GM19035 (cell line): ENCODE measurements around the gene B4GALNT2.
A peak's percentile ranks its signal among the peaks of the same experiment; 100 is the strongest.

ENCODE experiments used
- ATAC-seq: cut with Tn5 transposase; IDR thresholded peaks from one replicate; pipeline ENCODE4 v1.9.1; 2021; ENCODE audit not compliant: unreplicated experiment

B4GALNT2 gene

DNA sequence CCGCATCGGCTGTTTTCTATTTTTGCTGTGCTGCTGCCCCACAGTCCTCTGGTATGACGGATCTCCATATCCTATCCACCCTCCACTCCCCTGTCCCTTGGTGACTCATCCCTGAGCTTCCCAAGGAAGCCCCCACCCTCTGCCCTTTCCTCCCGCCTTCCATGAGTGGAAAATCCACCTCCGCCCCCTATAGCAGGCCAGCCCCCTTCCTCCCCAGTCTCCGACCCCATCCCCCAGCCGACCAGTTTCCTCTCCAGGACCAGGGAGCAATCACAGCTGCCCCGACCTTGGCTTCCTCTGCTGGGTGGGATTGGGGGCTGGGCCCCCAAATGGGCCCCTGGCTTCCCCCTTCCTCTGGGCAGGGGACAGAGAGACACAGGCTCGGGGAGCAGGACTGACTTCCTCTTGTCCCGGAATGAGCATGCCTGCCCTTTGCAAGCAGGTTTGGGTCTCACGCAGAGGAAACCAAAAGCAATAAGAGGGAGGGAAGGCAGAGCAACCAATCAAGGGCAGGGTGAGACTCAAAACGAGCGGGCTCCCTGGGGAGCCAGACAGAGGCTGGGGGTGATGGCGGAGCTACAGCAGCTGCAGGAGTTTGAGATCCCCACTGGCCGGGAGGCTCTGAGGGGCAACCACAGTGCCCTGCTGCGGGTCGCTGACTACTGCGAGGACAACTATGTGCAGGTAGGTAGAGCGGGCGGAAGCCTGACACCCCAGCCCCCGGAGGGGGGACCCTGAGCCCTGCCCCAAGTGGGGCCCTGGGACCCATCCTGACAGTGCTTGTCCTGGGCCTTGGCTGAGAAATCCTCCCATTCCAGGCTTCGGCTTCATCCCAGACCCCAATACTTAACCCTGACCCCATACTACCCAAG, 77.8 kb downstream of the B4GALNT2 start, which contains the start of the genes ABI3 and GNGT2:
TSS of gene ABI3 (plus strand) at position 550 of the 872 bp plus-strand sequence. CDS start at position 568, 18 bp downstream.
TSS of gene GNGT2 (minus strand) at position 417 of the 872 bp plus-strand sequence. CDS start 3,152 bp downstream, outside the sequence.
- peak; percentile 82 for ATAC-seq

DNA sequence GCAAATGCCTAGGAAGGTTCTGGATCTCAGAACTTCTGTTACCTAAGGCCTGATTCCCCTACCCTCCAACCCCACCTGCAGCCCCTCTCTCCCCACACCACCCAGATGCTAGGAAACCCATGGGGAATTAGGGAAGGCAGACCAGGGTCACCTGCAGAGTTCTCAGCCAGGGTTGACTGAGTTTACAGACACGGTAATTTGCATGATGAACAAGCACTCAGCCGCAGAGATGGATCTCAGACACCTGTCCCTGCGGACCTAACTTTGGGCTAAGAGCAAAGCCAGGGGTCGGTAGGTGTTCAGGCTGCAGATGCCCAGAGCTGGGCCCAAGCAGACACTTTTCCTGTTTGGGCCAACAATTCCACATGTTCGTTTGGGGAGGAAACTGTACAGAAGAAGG, 80.8 kb downstream of the B4GALNT2 start:
- no peak for ATAC-seq

DNA sequence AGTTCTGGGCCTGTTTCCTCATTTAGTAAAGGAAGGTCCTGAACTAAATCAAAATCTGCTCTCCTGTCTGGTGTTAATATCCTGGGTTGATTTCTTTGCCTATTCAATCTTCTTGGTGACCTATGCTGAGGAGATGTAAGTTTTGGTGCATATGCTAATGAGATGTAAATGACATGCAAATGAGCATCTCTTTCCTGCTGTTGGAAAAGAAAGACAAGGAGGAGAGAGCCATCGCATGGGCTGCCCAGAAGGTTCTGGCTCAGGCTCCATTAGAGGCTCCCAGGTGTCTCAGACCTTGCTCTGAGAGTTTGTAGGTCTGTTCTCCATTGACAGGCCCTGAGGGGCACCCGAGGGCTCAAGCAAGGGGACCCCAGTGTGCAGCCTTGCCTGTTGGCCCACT, 81.3 kb downstream of the B4GALNT2 start:
- ATAC-seq: no peak

DNA sequence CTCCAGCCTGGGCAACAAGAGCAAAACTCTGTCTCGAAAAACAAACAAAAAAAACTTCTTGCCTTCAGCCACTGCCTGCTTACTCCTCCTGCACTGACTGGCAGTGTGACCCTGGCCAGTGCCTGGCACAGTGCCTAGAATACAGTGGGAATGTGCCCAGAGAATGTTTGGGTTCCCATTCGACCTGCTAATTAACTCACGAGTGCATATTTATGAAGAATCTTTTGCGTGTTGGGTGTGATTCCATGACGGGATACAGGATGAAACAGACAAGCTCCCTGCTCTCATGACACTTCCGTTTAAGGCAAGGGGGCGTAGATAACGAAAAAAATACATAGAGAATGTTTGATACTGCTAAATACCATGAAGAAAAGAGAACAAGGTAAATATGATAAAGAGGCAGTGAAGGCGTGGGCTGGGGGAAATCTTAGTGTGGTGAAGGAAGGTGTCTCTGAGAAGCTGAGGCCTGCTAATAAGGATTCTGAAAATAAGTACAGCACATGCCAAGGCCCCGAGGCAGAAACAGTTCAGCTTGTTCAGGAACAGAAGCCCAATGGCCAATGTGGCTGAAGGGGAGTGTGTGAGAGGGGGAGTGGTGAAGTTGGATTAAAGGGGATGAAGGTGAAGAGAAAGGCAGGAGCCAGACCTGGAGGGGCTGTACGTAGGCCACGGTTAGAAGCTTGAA, 82.2 kb downstream of the B4GALNT2 start:
- no peak for ATAC-seq

DNA sequence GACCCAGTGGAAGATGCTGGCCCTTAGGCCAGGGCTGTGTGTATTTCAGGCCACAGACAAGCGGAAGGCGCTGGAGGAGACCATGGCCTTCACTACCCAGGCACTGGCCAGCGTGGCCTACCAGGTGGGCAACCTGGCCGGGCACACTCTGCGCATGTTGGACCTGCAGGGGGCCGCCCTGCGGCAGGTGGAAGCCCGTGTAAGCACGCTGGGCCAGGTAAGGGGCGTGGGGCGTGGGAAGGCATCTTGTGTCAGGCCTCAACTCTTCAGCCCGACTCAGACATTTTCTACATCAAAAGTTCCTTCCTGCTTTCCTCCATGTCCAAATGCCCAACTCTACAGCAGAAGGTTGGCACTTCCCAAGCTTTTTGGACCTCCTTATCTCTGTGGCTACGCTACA, 83.9 kb downstream of the B4GALNT2 start:
- ATAC-seq: no peak

DNA sequence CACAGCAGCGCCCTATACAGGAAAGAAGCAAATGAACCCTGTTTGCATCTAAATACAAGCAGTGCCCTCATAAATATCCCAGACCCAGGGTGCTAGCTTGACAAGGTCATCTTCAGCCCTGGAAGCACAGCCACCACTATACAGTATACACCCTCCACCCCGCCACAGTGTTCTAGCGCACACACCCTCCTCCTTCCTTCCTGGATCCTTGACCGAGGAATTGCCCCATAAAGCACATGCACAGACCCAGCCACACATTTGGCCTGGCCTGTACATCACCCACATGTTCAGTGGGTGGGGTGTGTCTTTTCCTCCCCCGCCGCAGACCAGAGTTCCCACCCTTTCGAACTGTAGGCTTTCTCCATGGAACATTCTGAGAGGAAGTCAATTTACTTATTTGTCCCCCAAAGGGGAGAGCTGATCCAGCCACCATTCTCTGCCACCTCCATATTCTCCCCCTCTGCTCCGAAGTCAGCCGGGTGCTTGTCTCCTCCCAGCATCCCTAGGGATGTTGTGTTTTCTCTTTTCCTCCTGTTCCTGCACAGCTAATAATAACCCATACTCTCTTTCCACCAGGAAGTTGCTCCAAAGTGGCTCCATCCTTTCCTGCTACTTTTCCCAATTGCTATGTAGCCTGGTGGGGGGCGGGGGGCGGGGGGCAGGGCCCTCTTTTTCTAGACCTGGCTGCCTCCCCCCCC, 84.5 kb downstream of the B4GALNT2 start:
- ATAC-seq: no peak

DNA sequence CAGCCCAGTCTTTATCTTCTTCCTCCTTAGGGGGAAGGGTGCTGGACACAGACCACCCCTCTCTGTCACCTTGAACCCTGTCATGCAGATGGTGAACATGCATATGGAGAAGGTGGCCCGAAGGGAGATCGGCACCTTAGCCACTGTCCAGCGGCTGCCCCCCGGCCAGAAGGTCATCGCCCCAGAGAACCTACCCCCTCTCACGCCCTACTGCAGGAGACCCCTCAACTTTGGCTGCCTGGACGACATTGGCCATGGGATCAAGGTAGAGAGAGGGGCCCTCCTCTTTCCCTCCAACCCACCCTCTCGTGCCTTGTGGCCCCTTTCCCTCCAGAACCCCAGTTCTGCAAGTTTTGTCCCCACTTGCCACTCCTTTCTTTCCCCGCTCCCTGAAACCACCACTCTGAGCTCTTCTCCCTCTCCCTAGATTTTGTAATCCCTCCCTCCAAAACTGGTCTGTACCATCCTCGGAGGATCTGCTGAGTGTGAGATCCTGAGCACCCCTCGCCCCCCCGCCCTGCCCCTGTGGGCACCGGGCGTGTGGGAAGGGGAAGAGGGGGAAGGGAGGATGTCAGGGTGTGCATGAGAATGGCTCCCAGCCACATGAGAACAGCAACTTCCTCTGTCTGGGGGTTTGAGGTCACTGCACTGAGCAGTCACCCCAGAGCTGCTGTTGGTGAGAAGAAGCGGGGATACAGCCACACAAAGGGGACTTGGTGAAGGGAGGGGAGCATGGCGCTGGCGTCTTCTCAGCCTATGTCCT, 85.3 kb downstream of the B4GALNT2 start:
- ATAC-seq: peak; percentile 63

DNA sequence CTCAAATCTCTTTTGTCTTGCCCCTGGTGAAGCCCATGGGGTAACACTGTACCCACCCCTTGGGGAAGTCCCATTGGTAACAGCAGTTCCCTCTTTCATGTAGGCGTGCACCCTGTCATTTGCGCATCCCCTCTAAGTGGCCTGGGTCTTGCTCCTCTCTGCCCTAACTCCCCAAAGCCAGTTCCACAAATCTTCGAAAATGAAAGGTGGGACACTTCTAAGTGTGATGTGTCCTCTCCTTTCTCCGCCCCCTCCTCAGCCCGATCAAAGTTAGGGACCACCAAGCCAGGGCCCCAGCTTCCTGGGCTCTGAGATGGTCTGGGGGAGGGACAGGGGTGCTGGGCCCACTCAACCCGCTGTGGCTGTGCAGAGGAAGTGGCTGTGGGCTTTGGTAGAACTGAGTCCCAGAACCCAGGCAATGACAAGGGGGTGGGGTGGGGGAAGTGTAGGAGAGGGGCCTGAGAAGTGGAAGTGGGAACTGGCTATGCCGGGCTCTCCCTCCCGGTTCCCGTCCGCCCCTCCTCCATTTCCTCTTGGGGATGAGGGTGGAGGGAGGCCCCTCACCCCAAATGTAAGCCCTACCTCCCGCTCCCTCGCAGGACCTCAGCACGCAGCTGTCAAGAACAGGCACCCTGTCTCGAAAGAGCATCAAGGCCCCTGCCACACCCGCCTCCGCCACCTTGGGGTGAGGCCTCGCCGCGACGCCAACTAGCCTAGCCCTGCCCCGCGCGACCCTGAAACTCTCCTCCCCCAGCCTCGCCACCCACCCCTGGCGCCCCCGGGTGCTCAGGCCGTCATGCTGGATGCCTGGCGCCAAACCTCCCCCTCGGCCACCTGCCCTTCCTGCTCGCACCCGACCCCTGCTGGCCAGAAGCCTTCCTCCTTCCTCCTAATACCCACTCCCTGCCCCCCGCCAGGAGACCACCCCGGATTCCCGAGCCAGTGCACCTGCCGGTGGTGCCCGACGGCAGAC, 86.7 kb downstream of the B4GALNT2 start:
- no peak for ATAC-seq

DNA sequence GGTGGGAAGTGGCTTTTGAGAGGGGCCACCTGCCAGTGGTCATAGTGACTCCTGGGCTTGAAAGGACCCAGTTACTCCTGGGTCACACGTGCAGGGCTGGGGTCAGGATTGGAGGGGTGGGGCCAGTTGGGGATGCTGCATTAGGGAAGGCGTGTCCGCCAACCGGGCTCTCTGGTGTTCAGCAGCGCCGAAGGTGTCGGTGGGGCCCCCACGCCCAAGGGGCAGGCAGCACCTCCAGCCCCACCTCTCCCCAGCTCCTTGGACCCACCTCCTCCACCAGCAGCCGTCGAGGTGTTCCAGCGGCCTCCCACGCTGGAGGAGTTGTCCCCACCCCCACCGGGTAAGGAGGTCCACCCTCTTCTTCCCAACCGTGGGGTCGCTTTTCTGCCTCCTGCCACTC, 87.4 kb downstream of the B4GALNT2 start:
- no peak for ATAC-seq

DNA sequence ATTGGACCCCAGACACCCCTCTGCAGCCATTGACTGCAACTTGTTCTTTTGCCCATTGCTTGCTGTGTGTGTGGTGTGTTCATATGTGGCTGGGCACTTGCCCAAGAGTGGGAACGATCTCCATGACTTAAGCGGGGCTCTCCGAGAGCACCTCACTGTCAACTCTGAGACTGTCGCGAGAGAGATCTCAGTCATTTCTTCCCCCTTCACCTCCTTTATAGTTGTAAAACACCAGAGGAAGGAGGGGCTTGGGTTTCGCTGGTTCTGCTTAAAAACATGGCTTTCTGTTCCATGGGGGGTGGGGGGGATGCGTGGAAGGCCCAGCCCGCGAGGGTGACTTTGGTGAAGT, 90.6 kb downstream of the B4GALNT2 start:
- no peak for ATAC-seq

DNA sequence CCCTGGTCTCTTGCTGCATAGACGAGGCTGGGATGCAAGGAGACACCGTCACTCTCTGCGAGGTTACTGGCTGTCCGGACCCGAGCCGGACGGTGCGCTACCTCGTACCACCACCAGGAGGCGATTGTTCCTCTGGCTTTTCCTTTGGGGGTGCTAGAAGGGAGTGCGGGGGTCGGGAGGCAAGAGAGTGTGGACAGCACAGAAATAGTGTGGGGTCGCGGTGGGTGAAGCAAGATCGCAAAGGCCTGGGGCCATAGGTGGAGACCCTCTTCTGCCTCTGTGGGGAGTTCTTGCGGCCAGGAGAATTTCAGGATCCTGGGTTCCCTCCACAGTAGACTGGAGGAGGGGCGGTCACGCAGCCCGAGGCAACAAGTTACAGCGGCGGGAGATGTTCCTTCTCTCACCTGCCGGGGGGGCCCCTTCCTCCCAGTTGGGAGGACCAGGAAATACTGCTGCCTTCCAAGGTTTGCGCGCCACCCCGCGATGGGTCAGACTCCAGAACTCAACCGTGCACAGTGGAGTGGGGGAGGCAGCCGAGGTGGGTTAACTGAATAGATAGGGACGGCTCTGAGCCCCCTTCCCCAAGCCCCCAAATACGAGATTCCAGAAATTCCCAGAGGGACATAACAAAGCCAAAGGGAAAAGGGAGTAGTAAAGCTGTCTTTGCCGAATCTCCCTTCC, 91.1 kb downstream of the B4GALNT2 start:
- ATAC-seq: no peak

DNA sequence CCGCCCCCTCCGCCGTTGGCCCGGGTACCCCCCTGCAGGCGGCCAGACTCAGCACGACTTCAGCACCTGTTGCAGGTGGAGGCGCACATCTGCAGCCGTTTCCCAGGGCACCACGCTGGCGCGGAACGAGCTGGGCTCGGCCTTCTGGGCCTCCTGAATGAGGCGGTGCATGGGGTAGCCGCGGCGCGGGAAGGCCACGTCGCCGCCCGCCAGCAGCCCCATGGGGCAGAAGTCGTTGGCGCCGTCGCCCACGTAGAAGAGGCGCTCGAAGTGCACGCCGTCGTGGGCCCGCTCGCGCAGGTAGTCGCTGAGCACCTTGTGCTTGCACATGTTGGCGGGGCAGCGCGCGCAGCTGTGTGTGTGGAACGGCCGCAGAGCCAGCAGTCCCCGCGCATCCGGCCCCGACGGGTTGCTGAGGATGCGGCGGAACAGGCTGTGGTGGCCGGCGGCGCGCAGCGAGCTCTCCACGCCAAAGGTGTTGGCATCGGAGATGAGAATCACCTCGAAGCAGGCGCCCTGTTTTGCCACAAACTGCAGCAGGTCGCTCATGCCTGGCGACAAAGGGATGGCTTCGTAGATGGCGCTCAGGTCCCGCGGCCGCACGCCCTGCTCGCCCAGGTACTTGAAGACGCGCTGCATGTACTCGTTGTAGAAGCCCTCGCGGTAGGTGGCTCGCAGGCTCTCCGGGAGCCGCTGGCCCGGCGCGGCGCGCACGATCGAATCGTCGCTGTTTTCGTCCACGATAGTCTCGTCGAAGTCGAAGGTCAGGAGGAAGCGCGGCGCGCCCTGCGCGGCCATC, 91.8 kb downstream of the B4GALNT2 start:
- no peak for ATAC-seq

DNA sequence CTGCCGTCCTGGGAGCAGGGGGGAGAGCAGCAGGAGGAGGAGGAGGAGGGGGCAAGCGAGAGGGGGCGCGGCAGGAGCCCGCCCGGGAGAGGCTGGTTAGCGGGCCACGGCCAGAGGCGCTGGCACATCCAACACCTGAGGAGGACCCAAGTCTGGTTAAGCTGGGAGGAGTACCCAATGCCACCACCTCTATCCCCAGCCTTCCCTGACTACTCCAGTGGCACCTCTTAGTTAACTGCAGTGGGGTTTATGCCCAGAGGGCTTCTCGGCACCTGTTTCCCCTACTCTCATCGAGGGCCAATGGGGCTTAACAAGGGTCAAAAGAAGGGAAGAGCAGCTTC, 92.4 kb downstream of the B4GALNT2 start:
- no peak for ATAC-seq

DNA sequence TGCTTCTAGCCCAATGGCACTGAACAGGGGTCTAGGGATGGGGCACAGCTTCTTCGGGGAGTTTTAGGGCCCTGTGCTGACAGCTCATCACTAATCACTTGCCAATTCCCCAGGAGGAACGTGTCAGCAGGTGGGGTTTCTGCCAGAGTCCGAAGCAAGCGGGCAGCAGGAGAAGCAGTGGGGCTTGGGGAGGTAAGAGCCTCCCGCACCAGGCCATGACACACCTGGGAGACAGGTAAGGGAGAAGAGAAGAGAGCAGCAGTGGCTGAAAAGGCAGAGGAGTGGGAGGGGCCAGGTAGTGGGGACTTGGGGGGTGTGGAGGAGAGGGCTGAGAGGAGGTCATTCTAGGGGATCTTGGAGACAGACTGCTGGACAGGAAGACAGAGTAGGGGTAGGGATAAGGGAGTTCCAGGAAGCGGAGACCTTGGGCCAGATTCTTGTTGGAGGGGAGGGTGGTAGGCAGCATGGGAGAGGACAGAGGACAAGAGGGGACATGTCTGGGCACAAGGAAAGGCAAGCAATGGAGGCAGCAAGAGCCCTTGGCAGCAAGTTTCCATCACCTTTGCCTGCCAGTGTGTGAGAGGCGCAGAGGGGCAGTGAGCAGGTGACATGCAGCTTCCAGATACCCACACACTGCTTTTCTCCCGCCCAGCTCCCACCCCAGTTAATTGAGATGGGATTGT, 93.1 kb downstream of the B4GALNT2 start:
- no peak for ATAC-seq
